Measurements from ENCODE around the gene GALNT6.
A peak's percentile ranks its signal among the peaks of the same experiment; 100 is the strongest.

Gene GALNT6

GRCh38 chr12:51406290-51406689, 15.1 kb upstream of the GALNT6 start:
- DNase-seq (ENCODE audit: insufficient read length, low spot score): no peak
- FAIRE-seq: no peak

- no peak for DNase-seq (ENCODE audit: insufficient read length, low spot score)
- FAIRE-seq: no peak
Observed at GRCh38 chr12:51405801-51406207, 14.6 kb upstream of the GALNT6 start.

GRCh38 chr12:51404627-51405026, 13.4 kb upstream of the GALNT6 start:
- no peak for FAIRE-seq
- DNase-seq (ENCODE audit: insufficient read length, low spot score): no peak

- FAIRE-seq (no peak), DNase-seq (ENCODE audit: insufficient read length, low spot score) (no peak)
Observed at GRCh38 chr12:51403681-51404136, 12.5 kb upstream of the GALNT6 start.

- no peak for DNase-seq (ENCODE audit: insufficient read length, low spot score)
- FAIRE-seq: peak; percentile 11
Observed at GRCh38 chr12:51403159-51403558, 12.0 kb upstream of the GALNT6 start.

GRCh38 chr12:51401900-51402299, 10.7 kb upstream of the GALNT6 start:
- DNase-seq (ENCODE audit: insufficient read length, low spot score) (no peak), FAIRE-seq (no peak)

GRCh38 chr12:51401486-51401885, 10.3 kb upstream of the GALNT6 start:
- DNase-seq (ENCODE audit: insufficient read length, low spot score): no peak
- no peak for FAIRE-seq

- FAIRE-seq (no peak), DNase-seq (ENCODE audit: insufficient read length, low spot score) (no peak)
Observed at GRCh38 chr12:51401020-51401419, 9.8 kb upstream of the GALNT6 start.

- no peak for FAIRE-seq
- no peak for DNase-seq (ENCODE audit: insufficient read length, low spot score)
Observed at GRCh38 chr12:51399891-51400290, 8.7 kb upstream of the GALNT6 start.

GRCh38 chr12:51397670-51398069, 6.5 kb upstream of the GALNT6 start:
- FAIRE-seq: no peak

GRCh38 chr12:51395283-51396230, 4.4 kb upstream of the GALNT6 start:
- DNase-seq (ENCODE audit: insufficient read length, low spot score): peak; percentile 36
- FAIRE-seq: peak; percentile 89

More at GRCh38 chr12:51397670-51398069, 6.5 kb upstream of the GALNT6 start:
- no peak for DNase-seq (ENCODE audit: insufficient read length, low spot score)

- peak; percentile 31 for FAIRE-seq
- DNase-seq (ENCODE audit: insufficient read length, low spot score): no peak
Observed at GRCh38 chr12:51393676-51394545, 2.7 kb upstream of the GALNT6 start.

- DNase-seq (ENCODE audit: insufficient read length, low spot score) (peak; percentile 46), FAIRE-seq (peak; percentile 83)
Observed at GRCh38 chr12:51392556-51393237, 1.5 kb upstream of the GALNT6 start.

GRCh38 chr12:51390891-51391282, 319 bp downstream of the GALNT6 start:
- DNase-seq (ENCODE audit: insufficient read length, low spot score): no peak
- FAIRE-seq: no peak

GRCh38 chr12:51390457-51390856, 749 bp downstream of the GALNT6 start:
- FAIRE-seq: no peak

GRCh38 chr12:51389302-51389999, 1.8 kb downstream of the GALNT6 start:
- no peak for FAIRE-seq
- no peak for DNase-seq (ENCODE audit: insufficient read length, low spot score)

More at GRCh38 chr12:51390457-51390856, 749 bp downstream of the GALNT6 start:
- no peak for DNase-seq (ENCODE audit: insufficient read length, low spot score)

- no peak for FAIRE-seq
- no peak for DNase-seq (ENCODE audit: insufficient read length, low spot score)
Observed at GRCh38 chr12:51388846-51389245, 2.4 kb downstream of the GALNT6 start.

GRCh38 chr12:51388069-51388799, 3.0 kb downstream of the GALNT6 start:
- FAIRE-seq (no peak), DNase-seq (ENCODE audit: insufficient read length, low spot score) (no peak)

GRCh38 chr12:51386351-51386750, 4.9 kb downstream of the GALNT6 start:
- no peak for FAIRE-seq
- no peak for DNase-seq (ENCODE audit: insufficient read length, low spot score)

Measured in GM19239 (cell line).